Epithelial cell of proximal tubule (primary cell): ENCODE measurements around the gene RASEF. TPM values are rescaled to one million over a fixed set of nuclear protein-coding genes. Genes with fewer than 3 reads are reported as not detected.

Experiments used
- DNase-seq: peaks from one replicate; pipeline ENCODE4 v3.0.0-alpha.2; 2011; ENCODE audit warnings: low read depth
- H3K4me3 ChIP-seq: 2 replicates; pipeline ENCODE4 v1.5.1; 2011; ENCODE audit warnings: low read depth, mild to moderate bottlenecking, low read length
- CTCF ChIP-seq: conservative IDR thresholded peaks from 2 replicates; pipeline ENCODE4 v1.5.1; 2012; ENCODE audit warnings: low read depth, mild to moderate bottlenecking, low read length
- total RNA-seq: library from RNA; depleted of rRNA; stranded (reverse); fragments of >200 nt; gene quantifications from 2 replicates; pipeline ENCODE4 v1.2.3, GENCODE V29; 2015

RASEF gene
- total RNA-seq, 1 donor from 2014 or later = 11.6 TPM

GRCh38 chr9:83035143-83035542 lies 27.8 kb downstream of the RASEF start:
- H3K4me3 ChIP-seq = no peak overlapping the region
- TF ChIP-seq CTCF = no peak

GRCh38 chr9:83034587-83034986 lies 28.4 kb downstream of the RASEF start:
- DNase-seq = peak; percentile 70
- H3K4me3 ChIP-seq = no peak overlapping the region
- TF ChIP-seq CTCF = peak; percentile 33

More at GRCh38 chr9:83035143-83035542, 27.8 kb downstream of the RASEF start:
- no peak for DNase-seq

GRCh38 chr9:83034026-83034425 lies 28.9 kb downstream of the RASEF start:
- no peak overlapping the region for H3K4me3 ChIP-seq
- no peak for DNase-seq
- TF ChIP-seq CTCF = no peak

GRCh38 chr9:83032065-83032625 lies 30.8 kb downstream of the RASEF start:
- DNase-seq = no peak
- no peak for TF ChIP-seq CTCF
- H3K4me3 ChIP-seq = no peak overlapping the region

GRCh38 chr9:83030391-83031107 lies 32.4 kb downstream of the RASEF start:
- no peak overlapping the region for H3K4me3 ChIP-seq
- TF ChIP-seq CTCF = no peak

GRCh38 chr9:83029531-83030137 lies 33.3 kb downstream of the RASEF start:
- H3K4me3 ChIP-seq = no peak overlapping the region
- DNase-seq = no peak
- no peak for TF ChIP-seq CTCF

More at GRCh38 chr9:83030391-83031107, 32.4 kb downstream of the RASEF start:
- DNase-seq = no peak
